GM13976 (cell line): Measurements from ENCODE around the gene PACS2.

Experiments used
- DNase-seq: peaks from one replicate; pipeline ENCODE4 v3.0.0; 2012; ENCODE audit warnings: low spot score
- CTCF ChIP-seq: IDR thresholded peaks from 2 replicates; pipeline ENCODE4 v1.5.1; 2012; ENCODE audit warnings: borderline replicate concordance, mild to moderate bottlenecking; ENCODE audit not compliant: insufficient read depth; ENCODE audit errors: extremely low read depth, missing control alignments, control extremely low read depth
- in situ Hi-C: fragments of 300-500 bp; cut with MboI; formaldehyde crosslinking; loops from one replicate; pipeline ENCODE4 v1.12.0; 2022; ENCODE audit warnings: low sequenced_read_pairs, mixed read lengths, inconsistent platforms; ENCODE audit not compliant: unreplicated experiment

PACS2 gene

GRCh38 chr14:105439179-105439578 lies 124.6 kb downstream of the PACS2 start:
- DNase-seq = no peak
- TF ChIP-seq CTCF = no peak
- in situ Hi-C loops = no loop called here

- TF ChIP-seq CTCF = no peak
- DNase-seq = no peak
- in situ Hi-C loops = no loop called here
These were observed 125.4 kb downstream of the PACS2 start for GRCh38 chr14:105439710-105440553.

- in situ Hi-C loops = no loop called here
- DNase-seq = no peak
- no peak for TF ChIP-seq CTCF
These were observed 126.0 kb downstream of the PACS2 start for GRCh38 chr14:105440554-105440900.

DNA sequence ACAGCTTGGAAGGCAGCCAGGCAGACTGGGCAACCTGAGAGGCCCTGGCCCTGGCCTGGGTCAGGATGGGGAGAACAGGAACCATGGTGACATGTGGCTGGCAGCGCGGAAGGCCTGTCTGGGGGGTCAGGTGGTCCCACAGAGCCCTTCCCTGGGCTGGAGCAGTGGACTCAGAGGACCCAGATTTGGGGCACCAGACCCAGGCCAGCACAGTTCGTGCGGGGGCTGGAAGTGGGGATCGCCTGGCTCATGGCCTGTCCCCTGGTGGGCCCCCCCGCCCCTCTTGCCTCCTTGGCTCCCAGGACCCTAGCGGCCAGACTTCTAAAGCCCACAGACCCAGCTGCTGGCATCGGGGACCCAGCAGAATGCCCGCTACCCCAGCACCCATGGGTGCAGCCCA lies 126.4 kb downstream of the PACS2 start:
- no peak for TF ChIP-seq CTCF
- in situ Hi-C loops = no loop called here
- DNase-seq = no peak

GRCh38 chr14:105442125-105442524 lies 127.6 kb downstream of the PACS2 start:
- DNase-seq = no peak

DNA sequence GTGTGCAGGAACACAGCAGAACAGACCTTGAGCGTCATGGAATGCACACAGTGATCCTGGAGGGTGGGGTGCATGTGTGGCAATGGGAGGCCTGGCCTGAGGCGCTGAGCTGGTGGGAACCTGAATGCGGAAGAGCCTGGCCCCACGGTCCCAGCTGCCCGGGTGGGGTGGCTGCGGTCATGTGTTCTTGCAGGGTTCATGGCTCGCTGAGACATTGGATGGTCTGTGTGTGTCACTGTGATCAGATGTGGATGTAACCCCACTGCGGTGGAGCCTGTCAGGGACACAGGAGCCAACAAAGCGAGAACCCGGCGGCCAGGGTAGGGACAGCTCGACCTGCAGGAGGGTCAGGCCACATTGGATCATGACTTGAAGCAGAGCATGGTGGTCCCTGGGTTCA lies 128.3 kb downstream of the PACS2 start:
- no peak for TF ChIP-seq CTCF
- in situ Hi-C loops = no loop called here
- no peak for DNase-seq

More at GRCh38 chr14:105442125-105442524, 127.6 kb downstream of the PACS2 start:
- in situ Hi-C loops = no loop called here
- TF ChIP-seq CTCF = no peak
